Duodenal mucosa (tissue), 2 donors: ENCODE measurements around the gene EIF1AY.
"Not testable (repeated sequence)": the region's sequence is repeated elsewhere in the genome, so short reads cannot be mapped to it uniquely, and the experiment has no call there.

Experiments
- H3K27ac ChIP-seq: one replicate; pipeline ENCODE4 v1.7.0; 2013; ENCODE audit warnings: low read depth, low read length
- H3K27me3 ChIP-seq, 2 donors: one replicate each; pipeline ENCODE4 v1.7.0; 2013; ENCODE audit warnings: low read length in 2 of 2, control low read depth in 1 of 2; ENCODE audit not compliant: insufficient read depth in 2 of 2, control insufficient read depth in 1 of 2
- H3K36me3 ChIP-seq, 2 donors: one replicate each; pipeline ENCODE4 v1.7.0; 2013; ENCODE audit warnings: low read length in 2 of 2, control low read depth in 1 of 2; ENCODE audit not compliant: insufficient read depth in 2 of 2, control insufficient read depth in 1 of 2
- H3K4me1 ChIP-seq, 2 donors: one replicate each; pipeline ENCODE4 v1.7.0; 2013; ENCODE audit warnings: low read length in 2 of 2, control low read depth in 1 of 2; ENCODE audit not compliant: insufficient read depth in 2 of 2, control insufficient read depth in 1 of 2
- H3K4me3 ChIP-seq, 2 donors: one replicate each; pipeline ENCODE4 v1.7.0; 2013; ENCODE audit warnings: low read length in 2 of 2, low read depth in 1 of 2
- H3K9ac ChIP-seq, 2 donors: one replicate each; pipeline ENCODE4 v1.7.0; 2013; ENCODE audit warnings: low read length in 2 of 2, low read depth in 1 of 2
- H3K9me3 ChIP-seq, 2 donors: one replicate each; pipeline ENCODE4 v1.7.0; 2013; ENCODE audit warnings: low read length in 2 of 2, control low read depth in 1 of 2; ENCODE audit not compliant: control insufficient read depth in 1 of 2

EIF1AY gene

GRCh38 chrY:20575531-20576121 is at the start of gene EIF1AY:
Gene EIF1AY, plus strand, starts transcription at chrY:20575776. Its CDS starts 96 bp downstream, at chrY:20575872.
- H3K9ac ChIP-seq: peak within 1 kb of the TSS; percentile 71 to 96
- no peaks in the 10 kb centered on the region for H3K9me3 ChIP-seq
- peaks cover 0 to 7% of the 10 kb centered on the region in 2 donors for H3K4me1 ChIP-seq
- no peaks in the 10 kb centered on the region for H3K27me3 ChIP-seq
- H3K27ac ChIP-seq: peak within 1 kb of the TSS; percentile 92
- peaks cover 0 to 2% of the 10 kb centered on the region in 2 donors for H3K36me3 ChIP-seq
- H3K4me3 ChIP-seq: peak within 1 kb of the TSS; percentile 82 to 88

- Histone ChIP-seq H3K27me3 (no peaks in the 10 kb centered on the region), H3K4me1 (no peaks in the 10 kb centered on the region), H3K27ac (no peak overlapping the region), H3K9ac (no peak overlapping the region), H3K4me3 (no peak overlapping the region), H3K9me3 (no peaks in the 10 kb centered on the region), H3K36me3 (no peaks in the 10 kb centered on the region)
Measured at GRCh38 chrY:20528435-20528834, 47.1 kb upstream of the EIF1AY start.

- no peak overlapping the region for H3K27ac ChIP-seq
- no peak overlapping the region for H3K9ac ChIP-seq
- H3K9me3 ChIP-seq: no peaks in the 10 kb centered on the region
- H3K36me3 ChIP-seq: no peaks in the 10 kb centered on the region
- H3K27me3 ChIP-seq: no peaks in the 10 kb centered on the region
- H3K4me3 ChIP-seq: no peak overlapping the region
- no peaks in the 10 kb centered on the region for H3K4me1 ChIP-seq
Measured at GRCh38 chrY:20538186-20538585, 37.4 kb upstream of the EIF1AY start.

GRCh38 chrY:20538933-20539332 is 36.6 kb upstream of the EIF1AY start:
- Histone ChIP-seq H3K9me3 (no peaks in the 10 kb centered on the region), H3K9ac (no peak overlapping the region), H3K4me1 (no peaks in the 10 kb centered on the region), H3K27ac (no peak overlapping the region), H3K27me3 (no peaks in the 10 kb centered on the region), H3K36me3 (no peaks in the 10 kb centered on the region), H3K4me3 (no peak overlapping the region)

GRCh38 chrY:20544451-20544960 is 31.1 kb upstream of the EIF1AY start:
- Histone ChIP-seq H3K4me1 (no peaks in the 10 kb centered on the region), H3K4me3 (no peak overlapping the region), H3K9me3 (no peaks in the 10 kb centered on the region), H3K36me3 (no peaks in the 10 kb centered on the region), H3K27ac (no peak overlapping the region), H3K27me3 (no peaks in the 10 kb centered on the region), H3K9ac (no peak overlapping the region)

- Histone ChIP-seq H3K27me3 (no peaks in the 10 kb centered on the region), H3K9ac (no peak overlapping the region), H3K36me3 (no peaks in the 10 kb centered on the region), H3K27ac (no peak overlapping the region), H3K4me1 (no peaks in the 10 kb centered on the region), H3K4me3 (no peak overlapping the region), H3K9me3 (no peaks in the 10 kb centered on the region)
Measured at GRCh38 chrY:20546071-20546470, 29.5 kb upstream of the EIF1AY start.

GRCh38 chrY:20549289-20549688 is 26.3 kb upstream of the EIF1AY start:
- Histone ChIP-seq H3K4me1 (no peaks in the 10 kb centered on the region), H3K9me3 (no peaks in the 10 kb centered on the region), H3K9ac (no peak overlapping the region), H3K27ac (no peak overlapping the region), H3K27me3 (no peaks in the 10 kb centered on the region), H3K36me3 (no peaks in the 10 kb centered on the region), H3K4me3 (no peak overlapping the region)

- no peaks in the 10 kb centered on the region for H3K9me3 ChIP-seq
- H3K4me1 ChIP-seq: no peaks in the 10 kb centered on the region
Measured at GRCh38 chrY:20551840-20552239, 23.7 kb upstream of the EIF1AY start.

GRCh38 chrY:20552764-20553323 is 22.7 kb upstream of the EIF1AY start:
- H3K27ac ChIP-seq, H3K9ac ChIP-seq, H3K27me3 ChIP-seq, H3K9me3 ChIP-seq, H3K36me3 ChIP-seq, H3K4me1 ChIP-seq, H3K4me3 ChIP-seq: not testable (repeated sequence)

More at GRCh38 chrY:20551840-20552239, 23.7 kb upstream of the EIF1AY start:
- H3K27me3 ChIP-seq: no peaks in the 10 kb centered on the region
- no peaks in the 10 kb centered on the region for H3K36me3 ChIP-seq
- H3K9ac ChIP-seq: no peak overlapping the region
- no peak overlapping the region for H3K27ac ChIP-seq
- H3K4me3 ChIP-seq: no peak overlapping the region

GRCh38 chrY:20555820-20556219 is 19.8 kb upstream of the EIF1AY start:
- no peak overlapping the region for H3K9ac ChIP-seq
- H3K4me3 ChIP-seq: no peak overlapping the region
- H3K27me3 ChIP-seq: no peaks in the 10 kb centered on the region
- no peaks in the 10 kb centered on the region for H3K36me3 ChIP-seq
- H3K27ac ChIP-seq: no peak overlapping the region
- no peaks in the 10 kb centered on the region for H3K4me1 ChIP-seq
- H3K9me3 ChIP-seq: no peaks in the 10 kb centered on the region
